Globus pallidus (tissue), 1 donor: ENCODE data around the gene EEF1AKMT1.
"Not testable (repeated sequence)": the region's sequence is repeated elsewhere in the genome, so short reads cannot be mapped to it uniquely, and the experiment has no call there.

Source experiments
- DNase-seq: peaks from one replicate; pipeline ENCODE4 v3.0.0-alpha.2; 2015; ENCODE audit warnings: low spot score

The EEF1AKMT1 gene

DNA sequence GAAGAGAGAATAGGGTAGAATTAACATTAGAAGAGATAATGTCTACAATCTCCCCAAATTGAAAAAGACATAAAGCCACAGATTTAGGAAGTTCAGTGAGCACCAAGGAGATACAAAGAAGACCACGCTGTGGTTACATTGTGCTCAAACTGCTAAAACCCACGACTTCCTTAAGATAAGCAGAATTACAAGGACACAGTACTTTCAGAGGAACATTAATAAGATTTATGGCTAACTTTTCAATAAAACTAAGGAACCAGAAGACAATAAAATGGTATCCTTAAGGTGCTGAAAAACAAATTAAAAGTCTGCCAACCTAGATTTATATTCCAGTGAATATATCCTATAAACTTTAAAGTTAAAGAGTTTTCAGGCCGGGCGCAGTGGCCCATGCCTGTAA lies 77.7 kb downstream of the EEF1AKMT1 start:
- DNase-seq = no peak

DNA sequence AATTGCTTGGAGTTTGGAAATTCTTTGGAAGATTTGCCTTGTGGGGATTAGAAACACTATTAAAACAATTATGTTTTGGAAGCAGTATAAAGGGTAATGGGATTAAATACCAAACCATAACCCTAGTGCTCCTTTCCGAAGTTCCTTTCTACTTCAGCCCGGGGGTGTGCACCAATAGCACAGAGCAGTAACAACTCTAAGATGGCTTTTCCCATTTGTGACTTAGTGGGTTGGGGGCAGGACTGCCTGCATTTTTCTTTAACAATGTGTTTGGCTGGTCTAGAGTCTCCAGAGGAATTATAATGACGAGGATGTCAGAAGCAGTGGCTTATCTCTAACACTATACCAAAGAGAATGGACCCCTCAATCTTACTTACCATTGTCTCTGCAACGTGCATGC lies 82.1 kb downstream of the EEF1AKMT1 start:
- DNase-seq = no peak

DNA sequence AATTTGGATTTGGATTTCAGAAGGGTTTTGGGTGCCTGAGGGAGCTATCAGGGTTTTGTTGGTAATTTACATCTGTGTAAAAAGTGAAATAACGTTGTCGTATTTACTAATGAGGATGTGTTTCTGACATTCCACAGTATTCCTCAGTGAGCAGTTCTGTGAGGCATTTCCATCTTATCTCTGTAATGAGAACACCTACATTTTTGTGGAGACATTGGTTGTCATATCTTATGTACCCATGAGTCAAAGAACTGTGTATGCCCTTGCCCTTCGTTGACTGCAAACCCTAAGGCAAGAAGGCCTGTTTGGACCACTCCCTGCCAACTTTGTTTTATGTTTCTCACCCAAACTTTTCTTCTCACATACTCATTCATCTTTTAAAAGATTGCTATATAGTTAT lies 84.5 kb downstream of the EEF1AKMT1 start:
- DNase-seq = no peak

DNA sequence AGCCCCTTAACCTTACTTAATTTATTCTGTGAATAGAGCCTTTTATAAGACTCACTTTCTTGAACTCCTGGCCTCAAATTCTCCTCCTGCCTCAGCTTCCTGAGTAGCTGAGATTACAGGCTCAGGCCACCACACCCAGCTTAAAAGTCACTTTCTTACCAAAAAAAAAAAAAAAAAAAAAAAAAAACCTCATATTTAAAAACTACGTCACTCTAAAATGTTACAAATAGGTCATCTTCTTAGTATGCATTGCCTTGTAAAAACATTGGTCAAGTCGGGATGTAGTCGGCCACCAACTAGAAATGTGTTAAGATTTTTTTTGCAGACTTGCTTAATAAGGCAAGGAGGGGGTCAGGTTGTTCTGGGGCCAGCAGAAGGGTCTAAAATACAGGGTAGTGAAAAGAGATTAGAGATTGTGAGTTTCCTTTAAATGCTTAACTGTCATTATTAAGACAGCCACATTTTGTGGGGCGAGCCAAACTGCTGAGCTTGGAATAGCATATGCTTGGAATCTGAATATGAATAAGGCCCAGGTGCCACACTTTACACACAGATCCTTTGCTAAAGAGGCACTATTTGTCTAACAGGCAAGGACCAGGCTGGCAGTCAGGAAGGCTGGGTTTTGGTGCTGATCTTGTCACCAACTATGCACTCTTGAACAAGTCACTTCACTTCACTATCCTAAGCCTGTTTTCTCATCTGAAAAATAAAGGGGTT lies 86.7 kb downstream of the EEF1AKMT1 start:
- no peak for DNase-seq

DNA sequence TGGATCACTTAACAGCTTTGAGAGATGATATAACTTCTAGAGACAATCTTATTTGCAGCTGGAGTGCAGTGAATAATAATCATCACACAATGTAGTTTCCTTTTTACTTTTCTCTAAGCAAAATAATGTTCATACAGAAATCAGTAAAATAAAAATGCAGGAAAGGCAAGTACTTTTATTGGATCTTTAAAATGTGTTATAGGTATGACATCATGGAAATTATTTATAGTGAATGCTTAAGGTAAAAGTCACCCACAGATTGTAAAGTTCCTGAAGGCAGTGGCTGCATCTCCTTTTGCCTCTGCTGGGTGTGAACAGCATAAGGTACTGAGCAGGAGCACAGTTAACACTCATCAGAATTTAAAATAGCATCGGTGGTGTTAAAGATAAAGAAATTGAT lies 87.6 kb downstream of the EEF1AKMT1 start:
- no peak for DNase-seq

DNA sequence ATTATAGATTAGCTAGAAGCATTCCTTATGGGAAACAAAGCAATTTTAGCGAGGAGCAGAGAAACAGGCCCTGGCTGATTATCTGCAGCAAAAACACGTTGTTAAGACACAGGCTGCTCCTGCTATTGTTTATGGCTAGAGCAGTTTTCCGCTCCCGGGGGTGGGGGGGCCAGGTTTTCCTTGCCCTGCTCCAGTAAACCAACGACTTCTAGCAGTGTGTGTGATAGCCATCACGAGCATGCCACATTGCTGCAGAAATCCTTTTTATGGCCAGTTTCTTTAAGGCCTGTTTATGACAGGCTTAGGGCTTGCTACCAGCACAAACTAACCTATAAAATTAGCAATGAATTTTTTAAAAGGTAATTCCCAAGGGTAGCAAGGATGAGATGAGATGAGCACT lies 88.7 kb downstream of the EEF1AKMT1 start:
- DNase-seq = no peak

DNA sequence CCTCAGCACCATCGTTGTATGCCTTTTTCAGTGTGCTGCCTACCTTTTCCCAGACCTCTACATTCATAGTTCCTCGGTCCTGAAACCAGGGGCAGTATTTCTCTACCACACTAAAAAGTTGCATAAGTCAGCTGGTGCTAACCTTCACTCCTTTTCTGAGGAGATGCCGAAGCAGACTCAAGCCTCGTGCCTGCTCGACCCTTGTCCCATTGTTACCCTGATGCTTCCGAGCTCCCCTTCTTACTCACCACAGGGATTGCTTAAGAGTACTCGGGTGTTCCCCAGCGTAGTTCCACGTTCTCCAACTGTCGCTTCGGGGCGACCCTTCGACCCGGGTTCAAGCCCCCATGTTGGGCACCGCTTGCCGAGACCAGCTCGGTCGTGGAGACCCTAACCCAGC lies 89.2 kb downstream of the EEF1AKMT1 start:
- no peak for DNase-seq

DNA sequence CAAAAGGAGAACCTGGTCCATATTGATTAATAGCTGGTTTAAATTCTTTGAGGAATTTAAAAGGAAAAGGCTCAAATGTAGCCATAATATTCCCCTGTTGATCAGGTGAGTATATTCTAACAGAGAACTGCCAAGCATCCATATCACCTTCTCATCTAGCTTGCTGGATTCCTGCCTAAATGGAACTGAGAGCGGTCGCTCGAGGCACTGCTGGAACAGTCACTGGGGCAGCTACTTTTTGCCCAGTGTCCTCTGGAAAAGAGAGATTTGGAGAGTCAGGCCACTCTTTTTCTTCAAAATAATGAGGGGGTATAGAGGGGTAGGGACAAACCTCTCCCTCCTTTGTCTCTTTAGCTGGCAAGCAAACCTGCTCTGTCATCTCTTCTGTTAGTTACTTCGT lies 89.7 kb downstream of the EEF1AKMT1 start:
- DNase-seq = no peak

DNA sequence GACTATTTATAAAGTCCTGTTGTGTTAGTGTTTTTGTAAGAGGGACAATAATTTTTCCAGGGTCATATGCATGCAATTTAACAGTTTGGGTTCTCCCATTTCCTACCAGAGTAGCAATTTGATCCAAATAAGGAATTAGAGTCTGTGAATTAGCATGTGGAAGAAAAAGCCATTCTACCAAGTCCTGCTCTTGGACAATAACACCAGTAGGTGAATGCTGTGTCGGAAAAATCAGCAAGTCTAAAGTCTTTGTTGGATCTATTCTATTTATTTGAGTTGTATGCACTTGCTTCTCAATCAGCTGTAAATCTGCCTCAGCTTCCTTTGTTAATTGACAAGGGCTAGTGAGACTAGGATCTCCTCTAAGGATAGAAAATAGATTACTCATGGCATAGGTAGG lies 91.7 kb downstream of the EEF1AKMT1 start:
- DNase-seq = no peak

DNA sequence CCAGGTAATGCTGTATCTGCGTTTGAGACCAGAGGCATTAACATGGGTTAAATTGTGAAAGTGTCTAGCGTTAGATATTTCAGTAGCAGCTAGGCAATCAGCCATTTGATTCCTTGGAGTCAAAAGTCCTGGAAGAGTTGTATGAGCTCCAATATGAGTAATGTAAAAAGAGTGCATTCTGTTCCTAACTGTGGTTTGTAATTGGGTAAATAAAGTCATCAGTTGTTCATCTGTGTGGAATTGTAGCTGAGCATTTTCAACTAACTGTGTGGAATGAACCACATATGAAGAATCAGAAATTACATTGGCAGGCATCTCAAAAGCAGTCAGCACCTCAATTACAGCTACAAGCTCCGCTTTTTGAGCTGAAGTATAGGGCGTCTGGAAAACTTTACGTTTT lies 92.3 kb downstream of the EEF1AKMT1 start:
- DNase-seq = not testable (repeated sequence)

DNA sequence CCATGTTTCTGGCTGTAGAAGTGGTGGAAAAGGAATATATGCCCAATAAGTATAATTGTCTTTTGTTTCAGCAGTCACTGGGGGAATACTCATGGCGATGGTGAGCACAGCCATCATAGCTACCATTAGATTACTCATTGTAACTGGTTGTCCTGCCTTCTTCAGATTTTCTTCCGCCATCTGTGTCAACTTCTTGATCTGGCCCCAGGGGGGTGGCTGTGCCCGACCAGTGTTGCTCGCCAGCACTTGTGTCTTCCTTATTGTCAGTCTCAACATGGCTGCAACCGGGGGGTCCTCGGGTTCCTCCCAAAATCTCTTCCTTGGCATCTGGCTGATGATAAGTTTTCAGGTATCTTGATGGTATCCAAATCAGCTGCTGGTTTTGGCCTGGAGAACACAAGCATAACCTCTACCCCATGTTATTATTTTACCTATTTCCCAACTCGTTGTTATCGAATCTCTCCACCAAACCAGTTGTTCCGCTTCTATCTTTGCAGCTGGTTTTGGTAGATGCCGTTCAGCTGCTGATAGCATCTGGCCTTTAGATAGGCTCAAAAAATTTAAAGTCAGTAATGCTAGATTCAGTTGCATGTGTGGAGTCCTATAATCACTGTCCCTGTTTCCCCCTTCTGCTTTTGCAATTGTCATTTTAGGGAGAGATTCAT lies 93.2 kb downstream of the EEF1AKMT1 start:
- no peak for DNase-seq

DNA sequence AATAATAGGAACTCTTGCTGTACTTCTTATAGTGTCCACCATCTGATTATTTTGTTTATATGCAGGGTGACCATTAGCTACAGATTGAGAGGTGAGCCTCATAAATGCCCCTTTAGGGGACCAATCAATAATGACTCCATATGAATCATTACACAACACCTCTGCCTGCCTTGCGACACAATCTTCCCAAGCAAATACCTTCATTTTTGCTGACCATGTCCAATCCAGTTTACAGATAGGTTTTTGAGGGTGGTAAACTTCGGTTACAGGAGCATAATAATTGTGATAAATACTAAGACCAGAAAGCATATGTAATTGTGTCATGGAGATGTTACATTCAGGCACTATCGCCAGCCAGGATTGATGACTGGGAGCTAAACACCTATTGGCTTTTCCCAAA lies 93.9 kb downstream of the EEF1AKMT1 start:
- DNase-seq = no peak
